Mesenchymal stem cell (in vitro differentiated cells and primary cell): ENCODE data around the gene EVI5L.

Experiments
- DNase-seq: peaks from one replicate; pipeline ENCODE4 v3.0.0-alpha.2; 2013
- H2AFZ ChIP-seq: one replicate; pipeline ENCODE4 v1.6.1; 2013; ENCODE audit warnings: low read depth, mild to moderate bottlenecking, control low read depth, inconsistent platforms, low read length, moderate library complexity
- H2AK5ac ChIP-seq: 2 replicates; pipeline ENCODE4 v1.6.1; 2013; ENCODE audit warnings: low read length, moderate library complexity, mild to moderate bottlenecking, inconsistent platforms; ENCODE audit not compliant: severe bottlenecking
- H2BK120ac ChIP-seq: one replicate; pipeline ENCODE4 v1.6.1; 2013; ENCODE audit warnings: low read depth, mild to moderate bottlenecking, inconsistent platforms, low read length, moderate library complexity
- H2BK12ac ChIP-seq, 2 experiments: one replicate each; pipeline ENCODE4 v1.6.1; 2013; ENCODE audit warnings: inconsistent platforms in 2 of 2, low read length in 2 of 2, mild to moderate bottlenecking in 2 of 2, moderate library complexity in 2 of 2, control low read depth in 1 of 2
- H2BK15ac ChIP-seq: one replicate; pipeline ENCODE4 v1.6.1; 2013; ENCODE audit warnings: mild to moderate bottlenecking, low read depth, inconsistent platforms; ENCODE audit not compliant: poor library complexity, severe bottlenecking
- H2BK5ac ChIP-seq: 2 replicates; pipeline ENCODE4 v1.6.1; 2013; ENCODE audit warnings: low read depth, mild to moderate bottlenecking, low read length, control low read depth, inconsistent platforms; ENCODE audit not compliant: poor library complexity, severe bottlenecking
- H3K14ac ChIP-seq, 2 experiments: one replicate each; pipeline ENCODE4 v1.6.1; 2013; ENCODE audit warnings: inconsistent platforms in 2 of 2, low read length in 2 of 2, control low read depth in 1 of 2, mild to moderate bottlenecking in 1 of 2, moderate library complexity in 1 of 2
- H3K18ac ChIP-seq, 2 experiments: one replicate each; pipeline ENCODE4 v1.6.1; 2013; ENCODE audit warnings: inconsistent platforms in 2 of 2, low read length in 2 of 2, control low read depth in 1 of 2, low read depth in 1 of 2, mild to moderate bottlenecking in 1 of 2
- H3K23ac ChIP-seq, 2 experiments: one replicate each; pipeline ENCODE4 v1.6.1; 2013; ENCODE audit warnings: inconsistent platforms in 2 of 2, low read length in 2 of 2, mild to moderate bottlenecking in 2 of 2, moderate library complexity in 2 of 2, control low read depth in 1 of 2
- H3K27ac ChIP-seq: 2 replicates; pipeline ENCODE4 v1.5.1; 2013; ENCODE audit warnings: mild to moderate bottlenecking, moderate library complexity, low read length, control low read depth, inconsistent platforms; ENCODE audit not compliant: poor library complexity, severe bottlenecking
- H3K27me3 ChIP-seq, 2 experiments: 2 replicates each; pipeline versions ENCODE4 v1.6.1 to v1.7.0; 2013; ENCODE audit warnings: low read length in 2 of 2, mild to moderate bottlenecking in 2 of 2, moderate library complexity in 2 of 2, control low read depth in 1 of 2, inconsistent platforms in 1 of 2; ENCODE audit not compliant: control insufficient read depth in 1 of 2, insufficient read depth in 1 of 2
- H3K36me3 ChIP-seq, 2 experiments: 2 replicates each; pipeline versions ENCODE4 v1.6.1 to v1.7.0; 2013; ENCODE audit warnings: low read length in 2 of 2, control low read depth in 1 of 2, inconsistent platforms in 1 of 2, low read depth in 1 of 2, mild to moderate bottlenecking in 1 of 2; ENCODE audit not compliant: insufficient read depth in 2 of 2, control insufficient read depth in 1 of 2
- H3K4ac ChIP-seq, 2 experiments: one replicate each; pipeline ENCODE4 v1.6.1; 2013; ENCODE audit warnings: inconsistent platforms in 2 of 2, low read length in 2 of 2, mild to moderate bottlenecking in 2 of 2, moderate library complexity in 2 of 2, control low read depth in 1 of 2, low read depth in 1 of 2
- H3K4me1 ChIP-seq: 2 replicates; pipeline ENCODE4 v1.6.1; 2013; ENCODE audit warnings: low read depth, low read length, control low read depth; ENCODE audit not compliant: control insufficient read depth, insufficient read depth
- H3K4me2 ChIP-seq: 2 replicates; pipeline ENCODE4 v1.6.1; 2013; ENCODE audit warnings: low read length, mild to moderate bottlenecking, inconsistent platforms; ENCODE audit not compliant: poor library complexity, severe bottlenecking
- H3K4me3 ChIP-seq, 2 experiments: 2 replicates each; pipeline versions ENCODE4 v1.5.1 to v1.7.0; 2013; ENCODE audit warnings: low read length in 2 of 2, mild to moderate bottlenecking in 2 of 2, control low read depth in 1 of 2, low read depth in 1 of 2; ENCODE audit not compliant: insufficient read depth in 1 of 2
- H3K79me1 ChIP-seq: replicated peaks from 2 replicates; pipeline ENCODE4 v1.6.1; 2013; ENCODE audit warnings: mild to moderate bottlenecking, control low read depth, low read length, inconsistent platforms; ENCODE audit not compliant: poor library complexity, severe bottlenecking
- H3K9ac ChIP-seq: 2 replicates; pipeline ENCODE4 v1.7.0; 2013; ENCODE audit warnings: mild to moderate bottlenecking, low read length, moderate library complexity
- H3K9me3 ChIP-seq: 2 replicates; pipeline ENCODE4 v1.7.0; 2013; ENCODE audit warnings: mild to moderate bottlenecking, low read length; ENCODE audit not compliant: control insufficient read depth
- H4K8ac ChIP-seq: one replicate; pipeline ENCODE4 v1.6.1; 2013; ENCODE audit warnings: inconsistent platforms, mild to moderate bottlenecking, low read length, moderate library complexity
- H4K91ac ChIP-seq: one replicate; pipeline ENCODE4 v1.6.1; 2013; ENCODE audit warnings: mild to moderate bottlenecking, low read length, inconsistent platforms
- WGBS: methylation state at CpG from one replicate; pipeline ENCODE4 v1.1.7; 2013; ENCODE audit warnings: mixed read lengths; 5-methylcytosine and 5-hydroxymethylcytosine counted together

The EVI5L gene

GRCh38 chr19:7793493-7793892 lies 36.5 kb upstream of the EVI5L start:
- no peak overlapping the region for H2BK12ac ChIP-seq
- H3K4me2 ChIP-seq: no peak overlapping the region
- H3K27ac ChIP-seq: no peak overlapping the region
- H3K36me3 ChIP-seq: no peaks in the 10 kb centered on the region
- H4K8ac ChIP-seq: no peak overlapping the region
- H3K4ac ChIP-seq: no peak overlapping the region
- H3K9me3 ChIP-seq: no peaks in the 10 kb centered on the region
- H3K23ac ChIP-seq: no peak overlapping the region
- H3K4me3 ChIP-seq: no peak overlapping the region
- H3K4me1 ChIP-seq: no peaks in the 10 kb centered on the region
- WGBS: 71% methylated on average over 3 of the region's 3 CpGs
- H2BK15ac ChIP-seq: no peak overlapping the region
- no peak overlapping the region for H2AFZ ChIP-seq
- H3K79me1 ChIP-seq: no peaks in the 10 kb centered on the region
- H2BK120ac ChIP-seq: no peak overlapping the region
- H4K91ac ChIP-seq: no peak overlapping the region
- no peak overlapping the region for H3K9ac ChIP-seq
- H3K14ac ChIP-seq: no peak overlapping the region
- DNase-seq: no peak
- H3K18ac ChIP-seq: no peak overlapping the region
- peaks cover 16 to 55% of the 10 kb centered on the region in 2 experiments for H3K27me3 ChIP-seq
- H2BK5ac ChIP-seq: no peak overlapping the region
- H2AK5ac ChIP-seq: no peak overlapping the region

DNA sequence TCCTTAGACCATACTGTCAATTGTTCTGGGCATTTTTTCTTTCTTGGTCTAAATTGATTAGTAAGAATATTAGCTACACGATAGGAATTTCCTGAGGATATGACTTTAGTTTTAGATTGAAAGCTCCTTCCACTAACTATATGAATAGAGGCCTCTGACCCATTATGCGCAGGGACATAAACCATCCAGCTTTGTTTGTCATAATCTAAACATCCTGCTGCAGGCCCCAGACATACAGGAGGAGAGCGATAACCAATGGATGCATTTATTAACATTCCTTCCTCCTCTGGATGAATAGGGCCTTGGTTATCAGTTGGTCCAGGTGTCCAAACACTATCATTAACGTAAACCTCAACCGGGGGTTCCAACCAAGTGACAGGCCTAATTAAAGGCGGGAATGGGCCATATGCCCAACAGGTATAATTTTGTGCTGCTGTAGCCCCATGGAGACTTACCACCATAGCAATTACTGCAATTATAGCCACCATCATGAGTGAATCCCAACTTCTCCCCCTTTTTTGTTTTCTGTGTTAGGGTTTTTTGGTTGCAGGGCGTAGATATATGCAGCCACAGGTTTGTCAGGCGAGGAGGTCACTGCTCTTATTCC lies 34.4 kb upstream of the EVI5L start:
- no peak overlapping the region for H3K4ac ChIP-seq
- H3K23ac ChIP-seq: no peak overlapping the region
- H3K27me3 ChIP-seq: peaks cover 7 to 38% of the 10 kb centered on the region in 2 experiments
- H2BK15ac ChIP-seq: no peak overlapping the region
- no peaks in the 10 kb centered on the region for H3K79me1 ChIP-seq
- H3K14ac ChIP-seq: no peak overlapping the region
- H3K4me2 ChIP-seq: no peak overlapping the region
- H3K36me3 ChIP-seq: no peaks in the 10 kb centered on the region
- H3K4me1 ChIP-seq: peaks cover 2% of the 10 kb centered on the region
- peak overlapping the region in 1 of 2 experiments; percentile 25 for H2BK12ac ChIP-seq
- H3K27ac ChIP-seq: no peak overlapping the region
- no peak overlapping the region for H2BK120ac ChIP-seq
- H3K18ac ChIP-seq: no peak overlapping the region
- no peak overlapping the region for H2AK5ac ChIP-seq
- no peak overlapping the region for H2AFZ ChIP-seq
- H2BK5ac ChIP-seq: no peak overlapping the region
- no peak for DNase-seq
- 49% methylated on average over 6 of the region's 8 CpGs for WGBS
- no peak overlapping the region for H3K4me3 ChIP-seq
- H4K8ac ChIP-seq: no peak overlapping the region
- no peaks in the 10 kb centered on the region for H3K9me3 ChIP-seq
- H3K9ac ChIP-seq: no peak overlapping the region
- no peak overlapping the region for H4K91ac ChIP-seq

- Histone ChIP-seq H2AK5ac (no peak overlapping the region), H3K9ac (peak overlapping the region; percentile 76), H2AFZ (peak overlapping the region; percentile 73), H3K9me3 (no peaks in the 10 kb centered on the region), H2BK12ac (peak overlapping the region; percentile 18 to 19), H4K8ac (no peak overlapping the region), H2BK120ac (no peak overlapping the region), H2BK5ac (no peak overlapping the region), H2BK15ac (no peak overlapping the region), H4K91ac (no peak overlapping the region), H3K4ac (no peak overlapping the region), H3K4me2 (peak overlapping the region; percentile 28), H3K79me1 (no peaks in the 10 kb centered on the region), H3K23ac (no peak overlapping the region), H3K4me1 (peaks cover 2% of the 10 kb centered on the region), H3K36me3 (no peaks in the 10 kb centered on the region), H3K14ac (no peak overlapping the region), H3K27me3 (peaks cover 5 to 48% of the 10 kb centered on the region in 2 experiments), H3K27ac (no peak overlapping the region), H3K4me3 (peak overlapping the region in 1 of 2 experiments; percentile 75), H3K18ac (no peak overlapping the region)
- 6% methylated on average over 24 of the region's 34 CpGs for WGBS
- peak; percentile 80 for DNase-seq
Observed at GRCh38 chr19:7799640-7800355, 30.2 kb upstream of the EVI5L start.

- Histone ChIP-seq H2BK15ac (no peak overlapping the region), H4K91ac (no peak overlapping the region), H4K8ac (no peak overlapping the region), H2AFZ (no peak overlapping the region), H2AK5ac (no peak overlapping the region), H3K4ac (no peak overlapping the region), H3K4me2 (no peak overlapping the region), H3K79me1 (no peaks in the 10 kb centered on the region), H2BK5ac (no peak overlapping the region), H3K27me3 (peaks cover 5 to 50% of the 10 kb centered on the region in 2 experiments), H3K9ac (no peak overlapping the region), H3K36me3 (no peaks in the 10 kb centered on the region), H3K14ac (no peak overlapping the region), H3K23ac (no peak overlapping the region), H3K18ac (no peak overlapping the region), H2BK120ac (no peak overlapping the region), H3K4me1 (peaks cover 2% of the 10 kb centered on the region), H3K27ac (no peak overlapping the region), H2BK12ac (no peak overlapping the region), H3K9me3 (no peaks in the 10 kb centered on the region), H3K4me3 (no peak overlapping the region)
- 81% methylated on average over 17 of the region's 17 CpGs for WGBS
- DNase-seq: no peak
Observed at GRCh38 chr19:7801020-7801570, 28.9 kb upstream of the EVI5L start.
